NCI-H1105 (cell line): ENCODE data around the gene HGFAC.

Experiments
- DNase-seq: peaks from one replicate; lab custom pipeline; 2025; lab: John Stamatoyannopoulos, UW

Gene HGFAC

DNA sequence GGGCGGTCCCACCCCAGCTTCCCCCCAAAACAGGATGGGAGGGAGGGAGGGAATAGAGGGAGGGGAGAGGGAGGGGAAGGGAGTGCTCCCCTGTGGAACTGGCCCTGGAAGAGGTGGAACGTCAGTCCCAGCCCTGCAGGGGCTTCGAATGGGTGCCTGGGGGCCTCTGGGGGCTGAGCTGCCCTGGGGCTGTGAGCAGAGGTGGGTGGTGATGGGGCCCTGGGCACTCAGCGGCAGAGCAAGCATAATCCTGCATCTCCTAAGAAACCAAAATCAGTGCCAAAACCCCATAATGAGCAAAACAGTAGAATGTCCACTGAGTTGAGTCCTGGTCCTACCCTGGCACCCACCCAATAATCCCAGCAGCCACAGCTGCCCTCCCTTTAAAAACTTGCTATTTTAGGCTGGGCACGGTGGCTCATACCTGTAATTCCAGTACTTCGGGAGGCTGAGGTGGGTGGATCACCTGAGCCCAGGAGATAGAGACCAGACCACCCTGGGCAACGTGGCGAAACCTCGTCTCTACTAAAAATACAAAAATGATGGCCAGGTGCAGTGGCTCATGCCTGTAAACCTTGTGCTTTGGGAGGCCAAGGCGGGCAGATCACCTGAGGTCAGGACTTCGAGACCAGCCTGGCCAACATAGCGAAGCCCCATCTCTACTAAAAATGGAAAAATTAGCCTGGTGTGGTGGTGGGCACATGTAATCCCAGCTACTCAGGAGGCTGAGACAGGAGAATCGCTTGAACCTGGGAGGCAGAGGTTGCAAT lies 32.4 kb downstream of the HGFAC start:
- DNase-seq: no peak

DNA sequence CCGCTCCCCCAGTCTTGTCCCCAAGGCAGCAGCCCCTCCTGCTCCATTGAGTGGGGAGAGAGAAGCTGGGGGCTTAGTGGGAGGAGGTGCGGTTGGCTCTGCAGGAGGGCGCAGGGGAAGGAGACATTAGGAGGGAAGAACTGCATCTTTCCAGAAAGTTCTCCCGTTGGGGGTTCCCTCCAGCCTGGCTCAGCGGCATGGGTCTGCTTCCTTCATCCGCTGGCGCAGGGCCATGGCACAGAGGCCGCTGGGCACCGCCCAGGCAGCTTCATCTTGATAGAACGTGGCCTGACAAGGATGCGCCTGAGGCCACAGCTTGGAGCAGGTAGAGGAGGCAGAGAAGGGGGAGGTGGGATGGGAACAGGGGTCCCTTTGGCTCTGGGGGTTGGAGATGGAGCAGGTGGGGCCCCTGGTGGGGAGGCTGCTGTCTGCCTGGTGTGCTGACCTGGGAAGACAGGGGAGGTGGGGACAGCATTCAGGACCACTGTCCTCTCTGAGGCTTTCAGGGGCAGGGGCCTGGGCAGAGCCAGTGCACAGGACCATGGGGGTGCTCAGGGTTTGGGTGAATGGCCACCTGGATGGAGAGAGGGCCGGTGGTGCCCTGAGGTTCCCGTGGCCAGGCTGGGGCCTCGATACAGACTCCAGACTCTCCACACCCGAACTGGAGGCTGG lies 33.4 kb downstream of the HGFAC start:
- no peak for DNase-seq

DNA sequence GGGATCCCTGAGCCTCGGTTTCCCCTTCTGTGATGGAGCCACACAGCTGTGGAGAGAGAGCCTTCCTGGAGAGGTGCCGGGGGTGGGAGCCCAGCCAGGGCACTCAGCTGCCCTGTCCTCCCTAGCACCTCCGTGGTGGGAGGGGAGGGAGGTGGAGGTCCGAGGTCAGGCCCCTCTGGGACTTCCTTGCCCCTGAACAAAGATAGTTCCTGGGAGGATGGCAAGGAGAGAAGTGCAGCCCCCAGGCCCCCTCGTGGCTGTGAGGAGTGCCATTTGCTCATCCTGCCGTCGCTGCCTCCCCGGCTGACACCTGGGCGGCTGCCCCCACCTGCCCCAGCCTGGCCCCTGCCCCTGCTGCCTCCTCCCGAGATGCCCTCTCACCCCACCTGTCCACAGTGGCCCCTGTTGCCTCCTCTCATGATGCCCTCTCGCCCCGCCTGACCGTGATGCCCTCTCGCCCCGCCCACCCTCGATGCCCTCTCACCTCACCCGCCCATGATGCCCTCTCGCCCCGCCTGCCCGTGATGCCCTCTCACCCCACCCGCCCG lies 34.0 kb downstream of the HGFAC start:
- no peak for DNase-seq

DNA sequence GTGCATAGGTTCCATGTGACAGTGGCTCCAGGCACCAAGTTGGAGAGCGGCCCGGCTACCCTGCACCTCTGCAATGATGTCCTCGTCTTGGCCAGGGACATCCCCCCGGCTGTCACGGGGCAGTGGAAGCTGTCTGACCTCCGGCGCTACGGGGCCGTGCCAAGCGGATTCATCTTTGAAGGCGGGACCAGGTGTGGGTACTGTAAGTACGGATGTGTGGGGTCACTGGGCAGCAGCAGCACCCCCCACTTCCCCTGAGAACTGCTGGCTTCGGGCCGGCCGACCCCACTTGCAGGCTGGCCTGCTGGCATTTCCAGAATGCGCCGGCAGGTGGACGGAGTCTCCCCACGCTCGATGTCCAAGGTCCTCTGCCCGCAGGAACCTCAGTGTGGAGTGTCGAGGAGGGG lies 34.6 kb downstream of the HGFAC start:
- no peak for DNase-seq

DNA sequence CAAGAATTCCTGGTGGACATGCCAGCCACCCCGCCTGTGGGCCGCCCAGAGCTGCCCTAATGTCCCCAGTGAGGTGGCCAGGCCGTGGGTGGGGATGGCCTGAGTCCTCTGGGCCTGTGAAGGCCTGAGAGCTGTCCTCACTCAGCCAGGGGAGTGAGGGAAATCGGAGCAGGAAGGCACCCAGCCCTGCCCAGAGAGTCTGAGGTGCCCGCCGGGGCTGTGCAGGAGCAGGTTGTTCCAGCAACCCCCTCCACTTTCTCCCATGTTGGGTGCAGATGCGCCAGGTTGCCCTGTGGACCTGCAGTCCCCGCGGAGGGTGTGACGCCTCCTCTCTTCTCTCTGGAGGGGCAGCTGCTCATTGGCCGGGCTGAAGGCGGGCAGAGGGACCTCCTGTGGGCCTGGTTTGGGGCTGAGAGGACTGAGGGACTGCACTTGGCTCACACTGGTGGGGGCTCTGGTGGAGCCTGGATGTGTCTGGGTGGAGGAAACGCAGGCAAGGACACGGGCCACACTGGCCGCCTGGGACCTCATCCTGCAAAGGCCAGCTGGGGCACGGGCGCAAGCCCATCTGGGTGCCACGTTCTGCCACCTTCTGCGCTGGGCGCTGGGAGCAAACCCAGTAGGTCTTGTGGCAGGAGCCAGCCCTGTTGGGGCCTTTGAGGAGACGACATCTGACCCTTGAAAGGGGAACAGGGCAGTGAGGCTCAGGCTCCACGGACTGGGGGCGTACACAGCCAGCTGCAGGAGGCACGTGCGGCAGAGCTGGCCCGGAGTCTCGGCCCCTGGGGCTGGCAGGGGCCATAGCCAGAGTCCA lies 35.4 kb downstream of the HGFAC start:
- DNase-seq: no peak

DNA sequence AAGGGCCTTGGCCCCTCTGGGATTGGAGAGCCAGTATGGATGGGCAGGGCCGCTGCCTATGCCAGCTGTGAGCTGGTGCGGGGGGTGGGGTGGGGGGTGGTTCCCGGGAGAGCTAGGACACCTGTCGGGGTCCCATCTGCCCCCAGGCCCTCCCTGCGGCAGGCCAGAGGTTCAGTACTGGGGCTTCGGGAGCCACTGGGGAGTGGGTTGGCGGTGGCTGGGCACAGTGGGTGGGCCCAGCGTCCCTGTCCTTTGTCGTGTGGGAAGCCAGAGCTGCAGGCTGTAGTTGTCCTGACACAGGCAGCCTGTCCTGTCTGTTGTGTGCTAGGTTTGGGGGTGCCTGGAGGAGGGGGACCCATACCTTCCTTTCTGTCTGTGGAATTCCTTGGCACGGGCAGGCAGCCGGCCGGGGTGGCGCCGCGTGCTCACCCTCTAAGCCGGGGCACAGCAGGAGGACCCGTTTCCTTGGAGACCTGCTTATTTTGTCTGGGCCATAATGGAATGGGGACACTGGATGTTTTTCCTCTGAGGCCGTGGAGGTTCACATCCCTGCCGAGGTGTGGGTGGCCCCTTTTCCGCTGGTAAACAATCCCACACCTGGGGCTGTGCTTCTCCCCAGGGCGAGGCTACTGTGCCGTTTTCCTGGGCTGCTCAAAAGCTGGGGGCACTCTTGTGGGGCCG lies 36.1 kb downstream of the HGFAC start:
- DNase-seq: no peak

DNA sequence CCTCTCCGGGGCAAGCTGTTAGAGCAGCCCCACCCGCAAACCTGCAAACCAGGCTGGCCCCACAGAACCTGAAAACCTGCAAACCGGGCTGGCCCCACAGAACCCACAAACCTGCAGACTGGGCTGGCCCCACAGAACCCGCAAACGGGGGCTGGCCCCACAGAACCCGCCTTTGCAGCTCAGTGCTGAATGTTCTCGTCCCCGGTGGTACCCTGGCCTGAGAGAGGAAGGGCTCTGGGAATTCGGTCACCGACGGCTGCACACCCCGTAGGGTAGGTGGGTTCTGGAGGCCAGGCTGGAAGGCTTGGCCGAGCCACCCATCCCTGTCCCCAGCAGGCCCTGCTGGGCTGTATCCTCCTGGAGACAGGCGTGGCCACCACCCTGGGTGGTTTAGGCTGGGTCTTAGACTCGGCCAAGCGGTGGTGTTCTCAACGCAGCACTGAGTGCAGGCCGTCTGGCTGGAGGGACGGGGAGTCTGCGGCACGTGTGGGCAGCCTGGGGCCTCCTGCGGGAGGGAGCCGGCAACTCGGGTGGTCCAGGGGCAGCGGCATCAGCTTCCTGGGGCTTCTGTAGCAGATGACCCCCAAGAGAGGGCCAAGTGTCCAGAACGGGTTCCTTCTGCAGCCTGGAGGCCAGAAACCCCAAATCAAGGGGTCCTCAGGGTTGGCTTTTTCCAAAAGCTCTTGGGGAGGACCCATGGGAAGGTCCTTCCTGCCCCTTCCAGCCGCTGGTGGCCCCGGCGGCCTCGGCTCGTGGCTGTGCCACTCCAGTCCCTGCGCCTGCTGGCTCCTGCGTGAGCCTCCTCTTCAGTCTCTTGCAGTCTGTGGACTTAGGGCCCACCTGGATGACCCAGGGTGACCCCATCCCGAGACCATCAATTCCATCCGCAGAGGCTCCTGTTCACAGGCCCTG lies 36.9 kb downstream of the HGFAC start:
- no peak for DNase-seq

DNA sequence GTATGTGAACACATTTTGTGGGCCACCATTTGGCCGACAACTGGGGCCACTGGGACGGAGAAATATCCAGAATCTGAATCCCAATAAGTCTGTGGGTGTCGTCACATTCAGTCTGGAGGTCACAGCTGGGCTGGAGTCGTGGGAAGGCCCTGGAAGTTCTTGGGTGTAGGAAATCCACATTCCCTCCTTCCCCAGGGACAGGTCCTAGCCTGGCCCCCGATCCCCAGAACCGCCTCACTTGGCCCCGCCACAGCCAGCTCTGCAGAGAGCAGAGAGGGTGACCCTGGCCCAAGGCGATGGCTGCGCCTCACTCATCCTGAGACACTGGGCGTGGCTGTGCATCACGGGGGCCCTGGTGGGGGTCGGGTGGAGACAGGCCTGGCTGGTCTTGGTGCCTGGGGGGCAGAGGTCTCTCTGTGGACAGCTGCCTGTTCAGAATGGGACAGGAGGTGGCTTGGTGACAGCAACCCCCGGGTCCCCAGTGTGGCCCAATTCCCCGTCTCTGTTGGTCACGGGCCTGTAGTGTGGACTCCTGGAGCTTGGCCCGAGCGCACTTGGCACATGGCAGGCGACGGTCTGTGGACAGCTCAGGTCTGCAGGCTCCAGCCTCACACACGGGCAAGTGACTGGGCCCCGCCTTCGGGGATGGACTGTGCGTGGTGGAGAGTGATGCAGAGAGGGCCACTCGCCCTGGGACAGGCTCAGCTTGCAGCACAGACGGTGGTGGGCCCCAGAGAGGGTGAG lies 37.8 kb downstream of the HGFAC start:
- no peak for DNase-seq

DNA sequence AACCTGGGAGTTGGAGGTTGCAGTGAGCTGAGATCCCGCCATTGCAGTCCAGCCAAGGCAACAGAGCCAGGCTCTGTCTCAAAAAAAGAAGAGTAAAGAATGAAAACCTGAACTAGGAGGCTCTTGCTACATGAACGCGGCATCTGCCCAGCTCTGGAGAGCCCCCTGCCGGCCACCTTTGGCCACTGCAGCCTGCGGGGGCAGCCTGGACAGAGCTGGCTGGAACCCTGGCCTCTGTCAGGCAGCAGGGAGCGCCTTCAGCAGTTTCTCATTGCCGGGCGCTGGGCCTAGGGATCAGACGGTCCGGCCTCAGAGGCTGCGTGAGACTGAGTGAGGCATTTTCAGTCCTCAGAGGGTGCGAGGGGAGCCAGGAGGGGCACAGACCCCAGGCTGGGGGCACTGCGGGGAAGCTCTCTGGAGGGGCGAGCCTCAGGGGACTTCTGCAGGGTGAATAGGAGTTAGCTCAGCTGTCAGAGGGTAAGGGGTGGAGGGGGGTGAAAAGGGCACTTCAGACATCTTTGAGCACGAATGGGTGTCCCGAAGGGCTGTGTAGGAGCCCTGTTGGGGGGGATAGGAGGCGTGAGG lies 38.9 kb downstream of the HGFAC start:
- DNase-seq: no peak

DNA sequence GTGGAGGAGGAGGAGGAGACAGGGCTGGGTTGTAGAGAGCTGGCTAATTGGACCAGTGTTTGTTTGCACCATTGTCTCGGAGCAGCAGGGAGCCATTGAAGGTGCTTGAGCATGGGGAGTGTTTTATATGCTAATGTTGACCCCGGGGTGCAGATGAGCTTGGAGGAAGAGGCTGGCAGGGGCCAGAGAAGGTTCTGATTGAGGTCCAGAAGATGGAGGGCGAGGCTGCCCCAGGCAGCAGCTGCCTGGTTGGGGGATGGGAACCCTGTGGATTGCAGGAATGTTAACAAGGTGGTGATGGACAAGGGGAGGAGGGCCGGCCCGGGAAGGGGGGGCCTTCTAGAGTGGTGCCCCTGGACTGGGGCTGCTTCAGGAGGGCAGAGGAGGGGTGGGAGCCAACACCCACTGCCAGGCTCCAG lies 39.4 kb downstream of the HGFAC start:
- no peak for DNase-seq

DNA sequence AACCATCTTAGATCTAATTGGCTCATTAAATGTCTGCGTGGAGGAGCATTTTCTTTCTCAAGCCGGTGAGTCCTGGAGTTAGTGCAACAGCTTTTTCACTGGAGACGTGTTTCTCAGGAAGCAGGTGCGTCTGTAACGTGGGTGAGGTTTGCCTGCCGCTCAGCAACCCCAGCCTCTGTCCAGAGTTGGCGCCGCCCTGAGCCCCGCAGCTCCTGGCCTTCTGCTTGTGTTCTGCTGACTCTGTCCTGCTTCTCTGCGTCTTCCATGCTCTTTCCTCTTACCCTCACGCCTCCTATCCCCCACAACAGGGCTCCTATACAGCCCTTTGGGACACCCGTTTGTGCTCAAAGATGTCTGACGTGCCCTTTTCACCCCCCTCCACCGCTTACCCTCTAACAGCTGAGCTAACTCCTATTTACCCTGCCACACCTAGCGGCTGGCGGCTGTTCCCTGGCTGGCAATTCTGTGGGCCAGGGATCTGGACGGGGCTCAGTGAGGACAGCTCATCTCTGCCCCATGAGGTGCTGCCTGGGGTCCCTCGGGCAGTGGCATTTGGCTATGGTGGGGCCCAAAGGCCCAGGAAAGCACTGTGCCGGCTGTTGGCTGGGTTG lies 40.1 kb downstream of the HGFAC start:
- no peak for DNase-seq

DNA sequence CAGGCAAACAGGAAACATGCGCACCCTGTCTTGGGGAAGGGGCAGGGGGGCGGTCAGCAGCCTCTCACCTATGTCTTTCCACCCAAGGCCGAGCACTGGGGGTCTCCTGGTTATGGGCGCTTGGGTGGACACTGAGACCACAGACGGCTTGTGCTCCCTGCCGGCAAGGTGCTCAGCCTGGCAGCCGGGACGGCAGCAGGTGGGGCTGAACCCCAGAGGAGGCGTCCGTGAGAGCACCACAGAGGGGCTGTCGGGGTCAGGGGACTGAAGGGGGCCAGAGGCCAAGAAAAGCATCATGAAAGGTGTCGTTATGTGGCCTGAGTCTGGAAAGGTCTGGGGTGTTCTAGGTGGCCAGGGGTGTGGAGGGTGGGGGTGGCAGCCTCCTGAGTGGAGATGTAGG lies 40.9 kb downstream of the HGFAC start:
- no peak for DNase-seq

DNA sequence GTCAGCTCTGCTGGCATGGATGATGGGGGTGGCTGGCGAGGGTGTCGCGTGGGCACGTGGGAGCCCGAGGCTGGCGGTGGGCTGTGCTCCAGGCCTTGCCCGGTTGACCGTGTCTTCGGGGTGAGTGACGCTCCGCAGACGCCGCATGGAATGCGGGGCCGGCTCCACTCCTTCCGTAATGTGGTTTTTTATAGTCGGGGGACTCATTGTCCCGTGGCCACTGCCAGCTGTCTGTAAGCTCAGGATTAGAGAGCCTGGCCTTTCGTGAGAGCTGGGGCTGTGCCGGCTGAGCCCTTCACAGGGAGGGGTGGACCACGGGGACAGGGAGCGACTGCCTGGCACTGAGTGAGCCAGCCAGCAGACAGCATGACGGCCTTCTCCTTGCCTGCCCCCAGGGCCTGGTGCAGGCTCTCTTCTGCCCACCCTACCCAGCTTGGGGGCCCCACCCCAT lies 41.7 kb downstream of the HGFAC start:
- DNase-seq: no peak

DNA sequence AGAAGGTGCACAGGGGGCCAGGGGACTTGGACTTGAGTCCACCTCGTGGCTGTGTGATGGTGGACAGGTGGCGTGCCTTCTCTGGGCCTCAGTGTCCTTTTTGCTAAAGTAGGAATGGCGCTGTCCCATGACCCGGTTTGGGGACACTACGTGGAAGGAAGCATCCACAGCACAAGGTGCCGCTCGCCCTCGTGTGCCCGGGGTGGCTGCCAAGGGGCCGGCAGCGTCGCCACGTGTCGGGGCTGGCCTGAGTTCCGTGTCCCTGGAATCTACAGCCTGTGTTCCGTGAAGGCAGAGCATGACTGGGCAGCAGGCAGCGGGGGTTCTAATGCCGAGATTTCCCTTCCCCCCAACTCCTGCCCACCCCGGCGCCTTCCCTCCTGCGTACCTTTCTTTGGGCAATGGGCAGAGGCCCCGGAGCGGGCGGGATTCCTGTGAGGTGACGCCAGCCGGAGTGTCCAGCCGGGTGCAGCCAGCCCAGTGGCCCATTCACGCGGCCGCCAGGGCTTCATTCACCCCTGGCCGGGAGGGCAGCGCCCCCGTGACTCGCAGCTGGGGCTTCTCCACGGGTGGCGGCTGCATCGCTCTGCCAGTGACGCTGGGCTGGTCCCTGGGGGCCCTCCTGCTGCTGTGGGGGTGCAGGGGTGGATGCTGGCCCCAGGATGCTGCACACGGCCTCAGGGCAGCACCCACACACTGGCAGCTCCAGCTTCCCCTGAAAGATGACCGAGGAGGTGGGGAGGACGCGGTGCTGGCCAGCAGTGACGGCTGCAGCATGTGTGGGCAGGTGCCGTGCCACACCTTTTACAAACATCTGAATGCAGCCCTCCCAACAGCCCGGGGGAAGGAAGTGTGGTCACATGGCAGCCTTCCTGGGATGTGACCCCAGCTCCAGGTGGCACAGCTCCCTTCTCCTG lies 42.5 kb downstream of the HGFAC start:
- no peak for DNase-seq

DNA sequence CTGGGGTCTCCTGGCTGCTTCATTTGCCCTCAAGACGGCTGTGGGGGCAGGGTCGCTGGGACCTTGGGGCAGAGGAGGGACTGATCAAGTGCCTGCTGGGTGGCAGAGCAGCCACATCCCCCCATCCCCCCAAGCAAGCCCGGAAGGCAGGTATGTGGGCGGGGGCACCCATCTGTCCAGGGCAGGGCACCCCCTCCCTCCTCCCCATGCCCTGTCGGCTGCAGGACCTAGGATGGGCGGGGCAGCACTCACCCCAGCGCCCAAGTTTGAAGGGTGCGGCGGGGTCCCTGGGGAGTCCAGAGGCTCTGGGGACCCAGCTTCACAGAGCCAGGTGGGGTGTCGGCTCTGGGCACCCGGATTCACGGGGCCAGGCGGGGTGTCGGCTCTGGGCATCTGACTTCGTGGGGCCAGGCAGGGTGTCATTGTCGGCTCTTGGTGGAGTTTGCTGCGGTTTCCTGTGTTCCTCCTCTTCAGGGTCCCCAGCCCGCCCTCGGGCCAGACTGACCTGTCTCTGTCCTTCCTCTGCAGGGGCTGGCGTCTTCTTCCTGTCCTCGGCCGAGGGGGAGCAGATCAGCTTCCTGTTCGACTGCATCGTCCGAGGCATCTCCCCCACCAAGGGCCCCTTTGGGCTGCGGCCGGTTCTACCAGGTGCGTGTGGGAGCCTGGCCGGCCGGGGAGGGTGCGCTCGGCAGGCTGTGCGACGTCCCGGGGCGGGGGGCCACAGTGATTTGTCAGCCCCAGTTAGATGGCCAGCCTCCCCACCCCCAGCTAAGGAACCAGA lies 43.4 kb downstream of the HGFAC start:
- DNase-seq: no peak

DNA sequence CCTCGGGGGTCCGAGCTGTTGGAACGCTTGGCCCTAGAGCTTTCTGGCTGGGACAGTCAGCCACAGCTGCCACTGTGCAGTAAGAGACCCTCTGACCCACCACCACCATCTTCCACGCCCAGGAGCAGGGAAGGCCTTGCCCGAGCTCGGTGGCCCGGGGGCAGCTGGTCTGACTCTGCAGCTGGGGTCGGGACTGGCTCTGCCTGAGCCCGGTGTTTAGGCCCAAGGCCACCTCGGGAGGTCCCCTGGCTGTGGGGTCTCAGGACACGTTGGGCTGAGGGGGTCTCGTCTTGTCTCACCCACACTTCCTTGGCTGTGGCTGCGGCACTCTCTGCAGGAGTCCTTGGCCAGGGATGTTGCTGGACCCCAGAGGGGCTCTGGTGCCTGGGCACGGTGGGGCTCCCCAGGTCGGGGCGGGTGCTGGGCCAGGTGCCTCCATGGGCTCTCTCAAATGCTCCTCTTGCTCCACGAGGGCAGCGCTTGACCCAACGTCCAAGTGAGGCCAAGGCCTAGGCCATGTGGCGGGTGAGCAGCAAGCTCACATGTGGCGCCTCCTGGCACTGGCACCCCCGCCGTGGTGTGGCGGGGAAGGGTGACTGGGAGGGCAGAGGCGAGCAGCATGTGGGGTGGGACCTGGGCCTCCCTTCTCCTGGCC lies 44.2 kb downstream of the HGFAC start:
- no peak for DNase-seq
